ENCODE data around the gene CLEC2L.
"Not testable (repeated sequence)": the region's sequence is repeated elsewhere in the genome, so short reads cannot be mapped to it uniquely, and the experiment has no call there.

The CLEC2L gene

DNA sequence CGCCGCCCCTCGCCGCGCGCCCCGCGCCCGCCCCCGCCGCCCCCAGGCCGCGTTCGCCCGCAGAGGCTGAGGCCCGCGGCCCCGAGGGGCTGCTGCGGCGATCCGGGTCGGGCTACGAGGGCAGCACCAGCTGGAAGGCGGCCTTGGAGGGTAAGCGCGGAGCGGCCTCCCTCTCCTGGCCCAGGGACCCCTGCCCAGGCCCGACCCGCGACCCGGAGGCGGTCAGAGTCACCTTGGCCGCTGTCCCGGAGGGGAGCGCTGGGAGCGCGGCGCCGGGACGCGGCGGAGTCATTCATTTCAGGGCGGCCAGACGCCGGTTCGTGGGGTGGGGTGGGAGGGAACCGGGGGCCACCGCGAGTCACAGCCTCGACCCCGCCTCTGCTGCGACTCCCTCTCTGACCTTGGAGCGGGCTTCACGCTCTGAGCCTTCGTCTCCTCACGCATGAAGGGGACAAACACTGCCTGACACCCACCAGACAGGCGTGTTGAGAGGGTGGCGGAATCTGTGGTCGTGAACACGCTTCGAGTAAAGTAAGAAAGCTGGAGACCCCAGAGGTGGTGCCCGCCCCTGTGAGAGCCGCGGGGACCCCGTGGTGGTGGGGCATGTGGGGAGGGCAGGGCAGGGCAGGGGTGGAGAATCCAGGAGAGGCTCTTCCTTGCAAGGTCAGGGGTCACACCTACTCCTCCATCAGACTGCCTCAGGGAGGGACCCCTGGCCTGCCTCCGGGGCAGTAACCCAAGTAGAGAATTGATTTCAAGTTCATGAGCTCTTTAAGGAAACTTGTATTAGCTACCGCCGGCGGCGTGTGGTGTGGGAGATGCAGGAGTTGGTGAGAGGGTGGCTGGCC lies 707 bp downstream of the CLEC2L start:
- DNase-seq (ENCODE audit: low spot score): no peak

DNA sequence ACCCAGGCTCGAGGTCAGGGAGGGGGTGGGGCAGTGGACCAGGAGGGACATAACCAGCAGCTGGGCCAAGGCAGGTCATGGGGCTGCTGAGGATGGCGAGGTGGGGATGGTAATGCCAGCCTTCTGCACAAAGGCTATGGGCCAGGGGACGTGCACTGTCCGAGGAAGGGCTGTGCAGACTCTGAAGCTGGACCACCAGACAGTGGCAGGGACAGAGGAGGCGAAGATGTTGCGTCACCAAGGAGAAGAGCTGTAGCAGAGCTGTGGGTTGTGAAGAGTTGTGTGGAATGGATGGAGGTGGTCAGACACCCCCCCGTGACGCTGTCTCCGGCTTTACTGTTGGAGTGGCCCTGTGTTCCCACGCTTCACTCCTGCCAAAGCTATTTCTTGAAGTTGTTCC lies 1.8 kb downstream of the CLEC2L start:
- DNase-seq (ENCODE audit: low spot score): no peak

DNA sequence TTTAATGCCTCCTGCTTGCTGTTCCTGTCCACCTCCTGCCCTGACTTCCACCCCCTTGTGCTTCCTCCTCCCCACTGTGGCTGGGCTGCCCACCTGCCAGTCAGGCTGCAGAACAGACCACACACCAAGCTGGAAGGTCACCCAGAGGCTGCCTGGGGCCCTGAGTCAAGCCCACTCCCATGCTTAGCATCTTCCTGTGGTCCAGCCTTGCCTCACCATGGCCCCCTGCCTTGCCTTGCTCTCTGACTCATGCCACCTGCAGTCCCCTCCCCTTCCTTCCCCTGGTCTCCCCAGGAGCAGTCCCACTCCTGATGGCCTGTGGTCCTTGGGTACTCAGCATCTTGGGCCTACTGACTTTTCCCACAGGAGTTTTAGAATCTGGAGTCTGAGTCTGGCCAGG lies 2.3 kb downstream of the CLEC2L start:
- DNase-seq (ENCODE audit: low spot score): no peak

DNA sequence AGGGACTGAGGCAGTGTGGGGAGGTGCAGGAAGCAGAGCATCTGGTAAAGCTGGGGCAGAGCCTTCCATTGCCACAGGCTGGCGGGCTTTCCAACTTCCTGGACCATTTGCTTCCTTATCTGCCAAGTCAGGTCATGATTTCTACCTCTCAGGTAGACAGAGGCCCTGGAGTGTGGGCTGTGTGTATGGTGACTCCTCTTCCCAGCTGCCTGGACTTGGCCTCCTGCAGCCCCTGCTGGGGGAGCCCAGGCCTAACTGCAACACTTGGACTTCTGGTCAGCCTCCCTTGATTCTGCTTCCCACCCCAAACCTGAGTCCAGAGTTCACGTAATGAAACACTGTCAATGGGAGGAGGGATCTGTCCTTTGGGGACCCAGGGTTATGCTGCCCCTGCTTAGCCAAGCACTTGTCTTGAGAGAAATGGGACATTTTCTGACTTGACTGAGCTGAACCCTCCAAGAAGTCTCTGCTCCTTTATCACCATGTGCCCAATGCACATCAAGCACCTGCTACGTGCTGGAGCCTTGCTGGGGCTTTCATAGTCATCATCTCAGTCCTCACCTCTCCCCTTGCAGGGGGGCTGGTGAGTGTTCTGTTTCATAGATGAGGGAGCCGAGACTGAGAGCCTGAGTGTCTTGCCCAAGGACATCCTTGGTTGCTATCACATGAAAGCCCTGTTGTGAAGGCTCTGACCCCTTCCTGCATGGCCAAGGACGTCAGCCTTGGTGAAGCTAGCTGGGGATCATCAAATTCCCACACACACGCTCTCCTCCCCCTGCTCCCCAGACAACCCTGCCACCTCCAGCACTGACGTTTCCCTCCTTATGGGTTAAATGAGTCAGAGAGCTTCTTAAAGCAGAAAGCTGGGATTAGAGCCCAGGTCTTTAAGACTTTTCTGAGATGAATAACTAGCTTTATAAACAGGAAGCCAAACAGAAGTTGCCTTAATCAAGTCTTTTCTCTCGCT lies 3.4 kb downstream of the CLEC2L start:
- DNase-seq (ENCODE audit: low spot score): no peak

DNA sequence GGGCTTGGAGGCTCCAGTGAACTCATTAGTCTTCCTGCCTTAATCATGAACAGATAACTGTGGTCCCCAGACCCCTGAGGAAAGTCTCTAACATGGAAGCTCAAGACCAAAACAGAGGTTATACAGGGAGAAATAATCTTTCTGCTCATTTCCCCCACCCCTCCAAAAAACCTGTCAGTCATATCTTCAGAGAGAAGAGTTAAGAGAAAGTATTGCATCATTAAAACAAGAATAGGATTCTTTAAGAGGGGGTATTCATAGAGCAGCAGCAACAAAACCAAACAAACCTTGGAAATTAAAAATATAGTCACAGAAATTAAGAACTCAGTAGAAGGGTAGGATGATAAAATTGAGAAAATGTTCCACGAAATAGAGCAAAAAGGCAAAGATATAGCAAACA lies 7.6 kb downstream of the CLEC2L start:
- DNase-seq (ENCODE audit: low spot score): no peak

DNA sequence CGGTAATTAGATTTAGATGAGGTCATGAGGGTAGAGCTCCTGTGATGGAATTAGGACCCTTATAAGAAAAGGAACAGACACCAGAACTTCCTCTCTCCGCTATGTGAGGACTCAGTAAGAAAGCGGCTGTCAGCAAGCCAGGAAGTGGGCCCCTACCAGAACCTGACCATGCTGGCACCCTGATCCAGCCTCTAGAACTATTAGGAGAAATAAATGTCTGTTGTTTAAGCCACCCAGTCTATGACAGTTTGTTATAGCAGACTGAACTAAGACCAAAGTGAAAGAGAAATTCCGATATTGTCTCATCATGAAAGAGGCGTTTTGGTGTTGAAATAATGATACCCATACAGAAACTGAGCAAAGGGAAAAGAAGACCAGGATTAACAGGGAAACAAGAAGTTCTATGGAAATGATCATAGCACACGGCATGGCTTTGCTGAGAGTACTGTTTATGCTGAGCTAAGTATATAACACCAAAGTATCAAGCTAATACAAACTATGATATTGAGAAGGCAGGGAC lies 9.2 kb downstream of the CLEC2L start:
- DNase-seq (ENCODE audit: low spot score): no peak

DNA sequence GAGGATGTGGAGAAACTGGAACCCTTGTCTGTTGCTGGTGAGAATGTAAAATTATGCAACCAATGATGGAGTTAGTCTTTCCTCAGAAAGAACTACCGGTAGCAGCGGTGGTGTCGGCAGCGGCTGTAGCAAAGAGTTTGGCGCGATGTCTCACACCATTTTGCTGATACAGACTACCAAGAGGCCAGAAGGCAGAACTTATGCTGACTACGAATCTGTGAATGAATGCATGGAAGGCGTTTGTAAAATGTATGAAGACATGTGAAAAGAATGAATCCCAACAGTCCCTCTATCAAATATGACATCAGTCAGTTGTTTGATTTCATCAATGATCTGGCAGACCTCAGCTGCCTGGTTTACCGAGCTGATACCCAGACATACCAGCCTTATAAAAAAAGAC lies 10.6 kb downstream of the CLEC2L start:
- DNase-seq (ENCODE audit: low spot score): no peak

DNA sequence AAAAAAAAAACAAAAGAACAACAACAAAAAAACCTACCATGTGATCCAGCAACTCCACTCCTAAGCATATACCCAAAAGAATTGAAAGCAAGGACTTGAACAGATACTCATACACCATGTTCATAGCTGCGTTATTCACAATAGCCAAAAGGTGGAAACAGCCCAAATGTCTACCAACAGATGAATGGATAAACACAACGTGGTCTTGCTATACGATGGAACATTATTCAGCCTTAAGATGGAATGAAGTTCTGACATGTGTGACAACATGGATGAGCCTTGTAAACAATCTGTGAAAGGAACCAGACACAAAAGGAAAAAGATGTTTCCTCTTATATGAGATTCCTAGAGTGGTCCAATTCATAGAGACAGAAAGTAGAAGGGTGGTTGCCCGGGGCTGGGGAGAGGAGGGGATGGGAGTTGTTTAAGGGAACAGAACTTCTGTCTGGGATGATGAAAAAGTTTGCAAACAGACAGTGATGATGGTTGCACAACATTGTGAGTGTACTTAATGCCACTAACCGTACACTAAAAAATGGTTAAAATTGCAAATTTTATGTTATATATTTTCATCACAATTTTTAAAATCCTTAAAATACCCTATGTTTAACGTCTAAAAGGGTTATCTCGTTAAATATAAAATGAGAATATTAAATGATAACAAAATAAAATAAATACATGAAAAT lies 11.6 kb downstream of the CLEC2L start:
- no peak for DNase-seq (ENCODE audit: low spot score)

DNA sequence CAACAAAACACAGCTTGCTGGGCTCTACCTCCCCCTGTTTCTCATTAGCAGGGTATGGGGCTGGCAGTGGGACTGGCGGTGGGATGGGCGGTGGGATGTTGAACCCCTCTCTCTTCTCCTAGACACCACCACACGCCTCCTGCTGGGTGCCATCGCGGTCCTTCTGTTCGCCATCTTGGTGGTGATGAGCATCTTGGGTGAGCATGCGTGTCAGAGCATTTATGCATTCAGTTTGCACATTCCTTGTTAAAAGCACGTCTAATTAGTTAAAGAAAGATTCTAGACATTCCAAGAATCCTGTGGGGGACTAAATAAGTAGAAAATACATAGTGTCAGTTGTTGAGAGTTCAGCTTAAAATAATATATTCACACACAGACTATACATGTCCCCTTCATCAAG lies 12.7 kb downstream of the CLEC2L start:
- DNase-seq (ENCODE audit: low spot score): no peak

DNA sequence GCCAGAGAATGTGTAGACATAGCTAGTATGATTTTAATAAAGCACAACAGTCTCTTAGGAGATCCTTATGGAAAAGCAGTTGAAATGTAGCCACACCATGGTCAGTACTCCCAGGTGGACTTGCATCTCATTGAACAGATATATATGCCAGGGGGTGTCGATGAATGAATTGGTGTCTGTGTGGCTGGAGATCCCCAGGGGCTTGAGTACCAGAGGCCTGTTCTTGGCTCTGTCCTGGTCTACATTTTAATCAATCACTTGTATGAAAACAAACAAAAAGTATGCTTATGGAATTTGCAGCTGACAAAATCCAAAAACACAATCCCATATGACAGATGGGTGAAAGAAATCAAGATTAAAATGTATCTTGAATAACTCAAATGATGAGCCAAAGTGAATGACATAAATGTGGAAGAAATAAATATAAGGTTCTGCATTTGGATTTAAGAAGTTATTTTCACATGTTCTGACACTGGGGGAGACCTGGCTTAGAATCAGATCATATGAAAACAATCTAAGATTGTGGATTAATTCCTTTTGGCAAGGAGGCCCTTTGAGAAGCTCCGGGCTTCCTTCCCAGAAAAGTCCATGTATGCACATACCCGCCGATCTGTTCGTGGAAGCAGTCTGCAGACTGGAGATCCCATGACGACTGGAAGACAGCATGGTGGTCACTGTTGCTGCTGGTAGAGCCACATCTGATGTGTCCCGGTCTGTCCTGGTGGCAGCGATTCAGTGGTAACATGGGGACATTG lies 15.6 kb downstream of the CLEC2L start:
- DNase-seq (ENCODE audit: low spot score): no peak

DNA sequence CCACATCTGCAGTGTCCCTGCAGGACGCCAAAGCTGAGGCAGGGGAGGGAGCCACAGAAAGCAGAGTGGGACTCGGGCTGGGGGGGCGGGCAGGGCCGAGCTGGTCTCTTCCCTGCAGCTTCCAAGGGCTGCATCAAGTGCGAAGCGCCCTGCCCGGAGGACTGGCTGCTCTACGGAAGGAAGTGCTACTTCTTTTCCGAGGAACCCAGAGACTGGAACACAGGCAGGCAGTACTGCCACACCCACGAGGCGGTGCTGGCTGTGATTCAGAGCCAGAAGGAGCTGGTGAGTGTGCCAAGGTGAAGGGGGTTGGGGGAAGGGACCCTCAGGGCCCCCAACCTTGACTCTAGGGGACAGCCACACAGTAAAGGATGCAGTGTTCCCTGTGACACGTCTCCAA lies 16.7 kb downstream of the CLEC2L start:
- DNase-seq (ENCODE audit: low spot score): no peak

DNA sequence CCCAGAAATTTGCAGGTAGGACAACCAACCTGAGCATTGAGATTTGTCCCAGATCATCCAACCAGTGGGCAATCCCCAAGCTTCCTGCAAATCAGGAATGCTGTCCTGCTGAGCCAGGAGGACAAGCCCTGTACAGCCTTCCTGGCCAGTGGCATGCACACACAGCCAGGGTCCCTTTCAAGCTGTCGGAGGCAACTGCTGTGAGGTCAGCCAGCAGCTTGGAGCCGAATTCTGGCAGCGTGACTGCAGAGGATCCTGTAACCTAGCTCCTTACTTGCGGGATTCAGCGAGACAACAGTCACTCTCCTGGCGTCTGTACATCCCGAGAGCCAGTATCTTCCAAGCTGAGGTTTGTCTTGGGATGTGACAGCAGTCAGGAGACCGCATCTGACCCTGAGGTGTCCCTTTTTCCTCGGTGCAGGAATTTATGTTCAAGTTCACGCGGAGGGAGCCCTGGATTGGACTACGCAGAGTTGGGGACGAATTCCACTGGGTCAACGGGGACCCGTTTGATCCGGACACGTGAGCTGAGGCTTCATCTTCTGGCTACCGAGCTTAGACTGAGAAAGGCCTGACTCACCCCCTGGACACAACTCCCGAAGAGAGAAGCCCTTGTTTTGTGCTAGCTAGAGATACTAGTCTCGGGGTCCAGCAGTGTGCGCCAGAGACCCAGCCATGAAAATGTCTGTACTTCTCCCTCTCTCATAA lies 18.3 kb downstream of the CLEC2L start:
- DNase-seq (ENCODE audit: low spot score): no peak

DNA sequence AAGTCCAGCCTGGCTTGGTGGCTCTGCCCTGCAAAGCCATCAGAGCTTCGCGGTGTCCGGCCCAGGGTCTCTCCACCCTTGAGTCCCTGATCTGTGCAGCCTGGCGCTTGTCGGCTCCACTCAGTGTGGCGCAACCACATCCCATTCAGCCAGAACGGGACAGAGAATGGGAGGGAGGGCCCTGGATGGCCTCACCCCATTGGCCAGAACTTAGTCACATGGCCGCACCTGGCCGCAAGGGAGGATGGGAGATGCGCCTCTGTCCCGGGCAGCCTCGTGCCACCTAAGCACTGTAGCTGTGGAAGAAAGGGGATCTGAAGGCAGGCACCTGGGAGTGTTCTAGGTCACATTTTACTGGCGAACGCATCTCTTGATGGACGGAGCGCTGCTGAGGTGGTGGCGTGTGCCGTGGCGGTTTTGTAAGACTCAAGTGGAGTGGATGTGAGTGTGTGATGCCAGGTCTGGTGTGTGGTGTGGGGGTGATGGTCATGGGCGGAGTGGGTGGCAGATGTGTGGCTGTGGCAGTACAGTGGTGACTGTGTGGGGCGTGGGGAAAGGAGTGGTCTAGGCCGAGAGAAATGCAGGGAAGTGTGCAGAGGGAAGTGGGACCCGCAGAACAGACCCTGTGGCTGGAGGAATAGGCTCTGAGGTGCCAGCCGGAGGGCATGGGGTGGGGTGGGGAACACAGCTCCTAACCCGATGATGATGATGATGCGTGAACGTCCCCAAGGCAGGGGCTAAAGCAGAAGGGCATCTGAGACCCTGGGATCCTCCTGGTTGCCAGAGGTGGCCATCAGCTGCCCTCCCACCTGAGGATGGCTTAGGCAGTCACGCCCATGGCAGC lies 19.0 kb downstream of the CLEC2L start:
- DNase-seq (ENCODE audit: low spot score): no peak

DNA sequence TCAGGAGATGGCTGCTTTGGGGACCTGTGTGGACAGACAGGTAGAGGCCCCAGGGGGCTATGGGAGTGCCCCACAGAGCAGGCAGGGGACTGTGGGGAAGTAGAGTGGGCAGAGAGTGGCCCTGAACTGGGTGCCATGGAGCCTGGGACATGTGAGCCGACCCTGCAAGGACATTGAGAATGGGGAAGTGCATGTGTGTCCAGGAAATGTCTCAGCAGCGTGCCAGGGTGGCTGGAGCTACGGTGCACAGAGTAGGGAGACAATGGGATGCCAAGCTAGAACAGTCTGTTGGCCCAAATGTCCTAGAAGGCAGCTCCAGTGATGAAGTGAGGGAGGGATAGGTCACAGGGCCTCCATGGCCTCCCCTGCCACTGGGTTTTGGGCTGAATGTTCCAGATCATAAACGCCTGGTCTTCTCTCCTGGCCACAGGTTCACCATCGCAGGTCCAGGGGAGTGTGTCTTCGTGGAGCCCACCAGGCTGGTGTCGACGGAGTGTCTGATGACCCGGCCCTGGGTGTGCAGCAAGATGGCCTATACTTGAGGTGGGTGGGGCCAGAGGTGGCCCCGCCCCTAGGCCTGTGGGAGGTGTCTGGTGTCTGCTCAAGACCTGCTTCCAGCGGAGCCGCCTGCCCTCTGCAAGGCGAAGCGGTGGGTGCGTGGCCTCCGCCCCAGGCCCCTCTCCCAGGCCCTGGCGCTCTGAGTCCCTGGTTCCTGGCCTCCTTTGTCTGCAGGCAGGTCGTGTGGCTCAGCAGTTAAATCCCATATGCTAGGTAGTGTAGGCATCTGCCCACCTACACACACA lies 20.5 kb downstream of the CLEC2L start:
- no peak for DNase-seq (ENCODE audit: low spot score)

DNA sequence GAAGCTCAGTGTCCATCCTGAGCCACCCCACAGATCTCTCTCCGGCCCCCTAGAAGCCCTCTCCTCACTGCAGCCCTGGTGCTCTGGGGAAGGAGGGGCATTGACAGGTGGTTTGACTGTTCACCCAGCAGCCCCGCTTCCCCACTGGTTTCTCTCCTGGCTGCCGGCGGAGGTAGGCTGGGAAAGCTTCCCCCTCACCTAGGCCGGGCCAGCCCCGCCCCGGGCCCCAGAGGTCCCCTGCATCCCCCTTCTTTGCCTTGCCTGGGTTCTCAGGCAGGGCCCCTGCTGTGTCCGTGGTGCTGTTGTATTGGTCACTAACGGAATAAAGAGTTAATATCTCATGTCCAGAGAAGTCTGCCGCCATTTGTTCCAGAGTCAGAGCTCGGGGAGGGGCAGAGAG lies 21.2 kb downstream of the CLEC2L start:
- DNase-seq (ENCODE audit: low spot score): no peak

DNA sequence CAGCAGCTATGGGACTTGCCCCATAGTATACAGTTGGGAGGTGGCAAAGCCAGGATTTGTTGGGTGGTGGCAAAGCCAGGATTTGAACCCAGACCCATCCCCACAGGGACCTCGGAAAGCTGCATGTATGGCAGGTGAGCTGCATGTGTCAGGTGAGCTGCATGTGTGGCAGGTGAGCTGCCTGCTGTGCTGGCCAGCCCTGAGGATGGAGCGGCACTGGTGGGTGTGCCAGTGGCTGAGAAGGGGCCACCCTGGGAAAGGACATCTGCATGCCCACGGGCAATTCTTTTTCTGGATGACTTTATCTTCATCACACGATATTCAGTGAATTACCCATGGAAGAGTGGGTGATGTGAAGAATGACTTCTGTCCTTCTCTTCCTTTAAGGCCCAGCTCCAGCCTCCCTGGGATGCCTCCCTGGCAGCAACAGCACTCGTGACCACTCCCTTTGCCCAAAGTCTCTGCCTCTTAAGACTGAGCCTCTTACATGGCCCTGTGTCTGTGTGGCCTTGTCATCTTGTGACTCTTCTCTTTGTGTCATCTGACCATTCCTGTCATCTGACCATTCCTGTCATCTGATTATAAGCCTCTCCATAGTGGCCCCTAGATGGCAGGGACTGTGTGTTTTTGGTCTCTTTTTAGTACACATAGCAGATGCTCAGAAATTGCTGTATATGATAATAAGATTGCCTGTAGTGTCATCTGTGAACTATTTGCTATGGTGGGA lies 25.0 kb downstream of the CLEC2L start:
- no peak for DNase-seq (ENCODE audit: low spot score)

DNA sequence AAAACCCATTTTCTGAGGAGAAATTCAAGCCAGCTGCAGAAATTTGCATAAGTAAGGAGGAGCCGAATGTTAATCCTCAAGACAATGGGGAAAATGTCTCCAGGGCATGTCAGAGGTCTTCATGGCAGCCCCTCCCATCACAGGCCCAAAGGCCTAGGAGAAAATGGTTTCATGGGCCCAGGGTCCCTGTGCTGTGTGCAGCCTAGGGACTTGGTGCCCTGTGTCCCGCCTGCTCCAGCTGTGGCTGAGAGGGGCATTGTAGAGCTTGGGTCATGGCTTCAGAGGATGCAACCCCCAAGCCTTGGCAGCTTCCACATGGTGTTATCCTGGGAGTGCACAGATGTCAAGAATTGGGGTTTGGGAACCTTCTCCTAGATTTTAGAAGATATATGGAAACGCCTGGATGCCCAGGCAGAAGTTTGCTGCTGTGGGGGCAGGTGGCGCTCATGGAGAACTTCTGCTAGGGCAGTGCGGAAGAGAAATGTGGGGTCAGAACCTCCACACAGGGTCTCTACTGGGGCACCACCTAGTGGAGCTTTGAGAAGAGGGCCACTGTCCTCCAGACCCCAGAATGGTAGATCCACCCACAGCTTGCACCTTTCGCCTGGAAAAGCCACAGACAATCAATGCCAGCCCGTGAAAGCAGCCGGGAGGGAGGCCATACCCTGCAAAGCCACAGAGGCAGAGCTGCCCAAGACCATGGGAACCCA lies 30.7 kb downstream of the CLEC2L start:
- DNase-seq (ENCODE audit: low spot score): not testable (repeated sequence)
